ENCODE measurements around the gene MRPS15.
"Not testable (repeated sequence)": the region's sequence is repeated elsewhere in the genome, so short reads cannot be mapped to it uniquely, and the experiment has no call there.

Gene MRPS15

GRCh38 chr1:36481091-36481490 lies 16.9 kb upstream of the MRPS15 start:
- TF ChIP-seq CTCF (IDR thresholded peaks at IDR 0.05; ENCODE audit: low read depth, low read length): no peak
- DNase-seq (ENCODE audit: extremely low read depth, low read depth): no peak

DNA sequence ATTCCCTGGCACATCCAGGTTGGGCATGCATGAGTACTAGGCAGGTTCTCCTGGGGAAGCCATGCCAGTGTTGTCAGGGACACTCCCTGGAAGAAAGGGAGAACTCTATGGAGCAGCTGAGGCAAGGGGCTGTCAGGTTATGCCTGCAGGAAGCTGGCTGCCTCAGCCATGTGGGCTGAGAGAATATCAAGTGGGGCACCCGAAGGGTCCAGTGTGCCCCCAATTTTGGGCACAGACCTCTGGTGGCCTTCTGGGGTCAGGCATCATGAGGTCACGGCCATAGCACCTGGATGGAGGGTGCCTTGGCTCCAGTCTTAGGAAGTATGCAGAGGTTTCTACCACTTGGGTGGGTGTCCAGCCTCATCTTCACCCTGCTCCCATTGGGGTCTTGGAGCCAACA lies 16.0 kb upstream of the MRPS15 start:
- TF ChIP-seq CTCF (IDR thresholded peaks at IDR 0.05; ENCODE audit: low read depth, low read length): no peak
- no peak for DNase-seq (ENCODE audit: extremely low read depth, low read depth)

GRCh38 chr1:36479505-36480051 lies 15.4 kb upstream of the MRPS15 start:
- TF ChIP-seq CTCF (IDR thresholded peaks at IDR 0.05; ENCODE audit: low read depth, low read length): no peak
- no peak for DNase-seq (ENCODE audit: extremely low read depth, low read depth)

- not testable (repeated sequence) for DNase-seq (ENCODE audit: extremely low read depth, low read depth)
Observed at GRCh38 chr1:36477615-36478014, 13.4 kb upstream of the MRPS15 start.

DNA sequence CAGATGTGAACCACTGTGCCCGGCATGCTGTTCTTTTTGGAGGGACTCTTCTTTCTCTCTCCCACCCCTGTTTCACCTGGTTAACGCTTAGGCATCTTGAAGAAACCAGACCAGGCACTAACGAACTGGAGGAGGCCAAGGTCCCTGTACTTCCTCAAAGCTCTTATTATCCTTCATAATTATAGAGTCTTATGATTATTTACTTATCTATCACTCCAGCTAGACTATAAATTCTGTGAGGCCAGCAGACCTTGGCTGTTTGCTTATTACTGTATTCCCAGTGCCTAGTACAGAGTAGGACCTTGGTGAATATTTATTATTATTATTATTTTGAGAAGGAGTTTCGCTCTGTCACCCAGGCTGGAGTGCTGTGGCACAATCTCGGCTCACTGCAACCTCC lies 12.8 kb upstream of the MRPS15 start:
- TF ChIP-seq CTCF (IDR thresholded peaks at IDR 0.05; ENCODE audit: low read depth, low read length): no peak
- DNase-seq (ENCODE audit: extremely low read depth, low read depth): no peak

DNA sequence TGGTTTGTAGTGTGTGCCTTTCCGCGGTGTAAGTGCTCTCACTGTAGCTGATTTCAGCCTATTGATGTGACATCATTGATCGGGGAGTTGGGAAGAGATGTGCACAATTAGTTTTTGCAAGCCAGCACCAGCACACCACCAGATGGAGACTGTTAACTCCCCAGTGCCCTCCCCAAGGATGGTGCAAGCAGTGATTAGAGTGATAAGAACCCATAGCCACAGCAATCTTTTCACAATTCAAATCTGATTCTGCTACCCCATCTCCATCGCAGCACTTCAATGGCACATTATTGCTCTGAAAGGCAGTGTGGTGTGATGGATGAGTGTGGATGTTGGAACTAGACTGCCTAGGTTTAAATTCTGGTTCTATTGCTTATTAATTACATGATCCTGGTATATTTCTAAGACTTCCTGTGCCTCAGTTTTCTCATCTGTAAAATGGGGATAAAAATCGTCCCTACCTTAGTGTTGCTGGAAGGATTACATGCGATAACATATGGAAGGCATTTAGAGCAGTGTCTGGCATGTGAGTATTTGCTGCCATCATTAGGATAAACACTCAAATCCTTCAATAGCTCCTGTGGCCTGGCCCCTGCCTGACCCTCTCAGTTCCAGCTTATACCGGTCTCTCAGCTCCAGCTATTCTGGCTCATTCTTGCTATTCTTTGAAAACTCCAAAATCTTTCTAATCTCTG lies 11.9 kb upstream of the MRPS15 start:
- DNase-seq (ENCODE audit: extremely low read depth, low read depth): no peak
- TF ChIP-seq CTCF (IDR thresholded peaks at IDR 0.05; ENCODE audit: low read depth, low read length): no peak

DNA sequence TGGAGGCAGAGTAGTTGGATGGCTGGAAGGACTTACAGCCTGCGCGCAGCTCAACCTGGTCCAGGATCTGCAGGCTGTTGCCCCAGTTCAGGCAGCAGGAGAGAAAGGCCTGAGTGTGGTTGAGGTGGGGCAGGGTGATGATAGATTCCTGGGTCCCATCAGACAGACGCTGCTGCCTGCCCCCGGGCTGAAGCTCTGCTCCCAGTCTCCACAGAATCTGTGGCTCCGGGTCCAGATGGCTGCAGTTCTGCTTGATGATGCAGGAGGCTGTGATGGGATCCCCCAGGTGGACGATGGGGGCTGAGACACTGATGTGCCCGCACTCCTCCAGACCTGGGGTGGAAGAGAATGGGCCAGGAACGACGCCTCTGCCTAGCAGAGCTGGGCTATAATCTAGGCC lies 11.2 kb upstream of the MRPS15 start:
- TF ChIP-seq CTCF (IDR thresholded peaks at IDR 0.05; ENCODE audit: low read depth, low read length): no peak
- DNase-seq (ENCODE audit: extremely low read depth, low read depth): no peak

GRCh38 chr1:36472656-36473055 lies 8.5 kb upstream of the MRPS15 start:
- no peak for TF ChIP-seq CTCF (IDR thresholded peaks at IDR 0.05; ENCODE audit: low read depth, low read length)
- no peak for DNase-seq (ENCODE audit: extremely low read depth, low read depth)

Measured in AG09319 (cell line).